Stimulated activated CD4-positive, alpha-beta T cell treated with anti-CD3 and anti-CD28 coated beads, Interleukin-2, amount 100 ng/mL, for 48 hours (primary cell): ENCODE results near the gene VPS50.
A peak's percentile ranks its signal among the peaks of the same experiment; 100 is the strongest.

ENCODE experiments used
- DNase-seq, 2 donors: peaks; one replicate each; pipeline ENCODE4 v3.0.0-alpha.2; 2020

Gene VPS50, protein sequence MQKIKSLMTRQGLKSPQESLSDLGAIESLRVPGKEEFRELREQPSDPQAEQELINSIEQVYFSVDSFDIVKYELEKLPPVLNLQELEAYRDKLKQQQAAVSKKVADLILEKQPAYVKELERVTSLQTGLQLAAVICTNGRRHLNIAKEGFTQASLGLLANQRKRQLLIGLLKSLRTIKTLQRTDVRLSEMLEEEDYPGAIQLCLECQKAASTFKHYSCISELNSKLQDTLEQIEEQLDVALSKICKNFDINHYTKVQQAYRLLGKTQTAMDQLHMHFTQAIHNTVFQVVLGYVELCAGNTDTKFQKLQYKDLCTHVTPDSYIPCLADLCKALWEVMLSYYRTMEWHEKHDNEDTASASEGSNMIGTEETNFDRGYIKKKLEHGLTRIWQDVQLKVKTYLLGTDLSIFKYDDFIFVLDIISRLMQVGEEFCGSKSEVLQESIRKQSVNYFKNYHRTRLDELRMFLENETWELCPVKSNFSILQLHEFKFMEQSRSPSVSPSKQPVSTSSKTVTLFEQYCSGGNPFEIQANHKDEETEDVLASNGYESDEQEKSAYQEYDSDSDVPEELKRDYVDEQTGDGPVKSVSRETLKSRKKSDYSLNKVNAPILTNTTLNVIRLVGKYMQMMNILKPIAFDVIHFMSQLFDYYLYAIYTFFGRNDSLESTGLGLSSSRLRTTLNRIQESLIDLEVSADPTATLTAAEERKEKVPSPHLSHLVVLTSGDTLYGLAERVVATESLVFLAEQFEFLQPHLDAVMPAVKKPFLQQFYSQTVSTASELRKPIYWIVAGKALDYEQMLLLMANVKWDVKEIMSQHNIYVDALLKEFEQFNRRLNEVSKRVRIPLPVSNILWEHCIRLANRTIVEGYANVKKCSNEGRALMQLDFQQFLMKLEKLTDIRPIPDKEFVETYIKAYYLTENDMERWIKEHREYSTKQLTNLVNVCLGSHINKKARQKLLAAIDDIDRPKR

DNA sequence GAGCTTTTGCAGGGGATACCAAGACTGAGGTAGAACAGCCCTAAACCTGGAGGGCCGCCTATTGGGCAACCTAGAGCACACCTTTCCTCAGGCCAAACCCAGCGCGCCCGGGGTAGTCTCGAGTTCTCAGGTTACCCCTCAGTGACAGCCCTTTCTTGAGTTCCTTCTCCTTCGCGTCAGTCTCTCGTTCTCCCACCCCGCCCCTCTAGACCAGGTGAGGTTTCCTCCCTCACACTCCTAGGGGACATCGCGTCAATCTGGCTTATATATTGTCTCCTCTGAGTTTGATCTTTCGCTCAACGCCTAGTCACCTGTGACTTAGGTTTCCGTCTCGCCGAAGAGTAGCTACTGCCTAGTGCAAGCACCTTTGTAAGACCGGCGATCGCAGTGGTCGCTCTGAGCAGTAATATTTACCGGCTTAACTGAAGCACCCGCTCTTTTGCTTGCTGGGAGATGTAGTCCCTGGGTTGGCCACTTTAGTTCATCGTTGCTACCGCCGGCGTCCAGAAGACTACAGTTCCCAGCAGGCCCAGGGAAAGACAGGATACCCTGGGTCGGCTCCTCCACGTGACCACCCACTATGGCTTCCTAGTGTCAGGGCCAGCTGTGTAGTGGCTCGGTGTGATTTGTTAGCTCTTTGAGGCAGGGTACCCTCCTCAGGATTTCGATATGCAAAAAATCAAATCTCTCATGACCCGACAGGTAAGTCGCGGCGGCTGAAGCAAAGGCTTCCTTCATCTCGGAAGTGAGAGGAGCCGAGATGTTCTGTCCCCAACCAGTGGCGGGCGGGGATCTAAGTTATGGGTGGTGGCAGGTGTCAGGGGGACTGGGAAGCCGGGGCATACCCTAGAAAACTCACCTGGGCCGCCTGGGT, at the start of gene VPS50:
Gene VPS50, plus strand, starts transcription at position 568 of the 874 bp plus-strand sequence. Its CDS starts 102 bp downstream, at position 670.
- peak; percentile 77 to 78 for DNase-seq

DNA sequence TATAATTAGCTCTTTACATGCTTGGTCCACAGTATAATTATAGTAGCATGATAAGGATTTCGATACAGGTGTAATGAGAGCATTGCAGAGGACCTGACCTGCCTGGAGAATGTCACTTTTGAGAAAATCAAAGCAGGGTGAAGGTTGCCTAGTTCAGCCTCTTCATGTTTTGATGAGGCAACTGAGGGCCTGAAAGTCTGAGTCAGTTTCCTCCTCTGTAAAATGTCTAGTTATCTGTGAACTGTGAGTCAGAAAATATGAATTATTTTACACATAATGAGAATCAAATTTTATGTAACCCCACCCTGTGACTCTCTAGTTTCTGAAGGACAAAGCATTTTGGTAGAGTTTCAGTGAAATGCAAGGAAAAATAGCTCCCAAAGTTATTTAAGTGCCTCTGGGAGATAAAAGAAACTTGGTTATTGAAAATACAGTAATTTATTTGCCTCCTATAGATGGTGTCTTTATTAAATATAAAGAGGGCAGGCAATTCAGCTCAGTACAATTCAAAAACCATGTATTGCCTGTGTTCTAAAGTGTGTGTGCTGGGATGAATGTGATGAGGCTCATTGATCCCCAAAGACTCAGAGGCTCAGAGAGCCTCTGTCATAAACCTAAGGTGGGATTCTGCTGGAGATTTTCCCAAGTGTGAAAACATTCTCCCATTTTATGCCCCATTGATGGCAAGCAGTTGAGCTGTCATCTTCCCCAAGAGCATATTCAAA, 46.7 kb upstream of the VPS50 start:
- DNase-seq = no peak

DNA sequence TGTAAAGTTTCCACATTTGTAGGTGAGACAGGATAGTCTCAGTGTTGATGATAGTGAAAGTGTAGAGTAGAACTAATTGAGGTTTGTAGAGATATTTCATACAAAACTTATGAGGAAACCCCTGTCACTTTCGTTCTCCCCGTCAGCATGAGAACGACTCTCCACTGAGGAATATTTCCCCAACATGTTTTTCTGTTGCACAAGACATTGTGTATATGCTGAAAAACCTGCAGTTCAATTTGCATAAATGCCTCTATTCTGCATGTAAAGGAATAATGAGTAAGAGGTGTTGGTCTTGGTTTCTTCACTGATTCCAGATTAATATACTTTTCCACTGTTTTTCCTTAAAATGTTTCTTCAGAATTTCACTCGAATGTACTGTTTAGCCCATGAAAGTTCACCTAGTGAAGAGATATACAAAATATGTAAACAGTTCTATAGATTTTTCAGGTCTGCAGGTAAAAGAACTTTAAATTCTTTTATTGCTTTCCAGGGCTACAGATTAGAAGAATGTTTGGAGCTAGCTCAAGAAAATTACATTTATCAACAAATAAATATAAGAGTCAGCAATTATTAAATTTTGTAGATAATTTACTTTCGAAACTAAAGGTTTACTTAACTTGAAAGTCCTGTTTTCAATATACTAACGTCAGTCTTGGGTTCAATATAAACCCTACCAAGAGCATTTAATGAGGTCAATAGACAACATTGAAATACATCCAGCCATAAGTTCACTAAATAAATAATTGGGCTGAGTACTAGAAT, 43.1 kb upstream of the VPS50 start:
- no peak for DNase-seq

DNA sequence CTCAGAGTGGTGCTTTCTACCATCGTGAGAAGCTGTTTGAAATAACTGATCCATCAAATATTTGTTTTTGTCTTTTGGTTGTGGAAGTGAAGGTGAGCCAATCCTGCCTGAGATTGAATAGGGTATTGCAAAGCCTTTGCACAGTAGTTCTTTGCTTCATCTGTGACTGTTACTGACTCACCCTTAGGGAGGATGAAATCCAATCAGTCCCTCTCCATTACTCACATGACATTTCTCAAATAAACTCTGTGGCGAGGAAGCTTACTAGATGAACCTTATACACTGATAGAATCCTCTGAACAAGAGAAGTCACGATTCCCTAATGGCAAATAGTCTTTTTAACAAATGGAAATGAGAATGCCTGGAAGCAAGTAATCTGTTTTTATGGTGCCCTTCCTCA, 37.8 kb upstream of the VPS50 start:
- no peak for DNase-seq

DNA sequence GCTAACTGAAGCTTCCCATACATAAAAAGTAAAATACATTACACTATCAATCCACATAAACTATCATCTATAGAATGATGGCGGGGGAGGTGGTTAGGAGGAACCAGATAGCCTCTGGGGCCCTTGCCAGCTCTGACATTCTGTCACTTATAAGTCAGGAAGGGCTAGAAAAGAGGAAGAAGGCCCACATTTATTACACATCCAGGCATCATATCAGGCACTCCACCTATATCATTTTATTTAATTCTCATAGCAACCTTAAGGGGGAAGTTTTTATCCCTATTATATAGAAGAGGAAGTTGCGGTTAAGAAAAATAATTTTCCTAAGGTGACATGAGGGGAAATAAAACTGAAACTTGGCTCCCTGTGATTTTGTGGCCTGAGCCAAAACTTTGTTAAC, 35.8 kb upstream of the VPS50 start:
- DNase-seq = no peak

DNA sequence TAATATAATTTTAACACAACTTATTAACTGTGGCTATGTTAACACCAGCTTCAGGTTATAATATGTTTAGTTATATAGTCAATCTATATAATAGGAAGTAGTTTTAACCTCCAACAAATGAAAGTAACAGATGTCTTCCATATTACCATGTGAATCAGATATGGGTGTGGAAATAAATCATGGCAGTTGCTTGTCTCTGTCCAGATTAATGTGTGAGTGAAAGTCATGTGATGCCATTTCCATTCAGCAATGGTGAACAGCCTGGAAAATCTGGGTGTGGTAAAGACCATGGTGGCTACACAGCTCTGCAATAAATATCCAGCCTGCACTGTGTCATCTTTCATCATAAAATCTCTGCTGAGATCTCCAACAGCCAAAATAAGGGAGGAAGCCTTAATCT, 33.7 kb upstream of the VPS50 start:
- no peak for DNase-seq

DNA sequence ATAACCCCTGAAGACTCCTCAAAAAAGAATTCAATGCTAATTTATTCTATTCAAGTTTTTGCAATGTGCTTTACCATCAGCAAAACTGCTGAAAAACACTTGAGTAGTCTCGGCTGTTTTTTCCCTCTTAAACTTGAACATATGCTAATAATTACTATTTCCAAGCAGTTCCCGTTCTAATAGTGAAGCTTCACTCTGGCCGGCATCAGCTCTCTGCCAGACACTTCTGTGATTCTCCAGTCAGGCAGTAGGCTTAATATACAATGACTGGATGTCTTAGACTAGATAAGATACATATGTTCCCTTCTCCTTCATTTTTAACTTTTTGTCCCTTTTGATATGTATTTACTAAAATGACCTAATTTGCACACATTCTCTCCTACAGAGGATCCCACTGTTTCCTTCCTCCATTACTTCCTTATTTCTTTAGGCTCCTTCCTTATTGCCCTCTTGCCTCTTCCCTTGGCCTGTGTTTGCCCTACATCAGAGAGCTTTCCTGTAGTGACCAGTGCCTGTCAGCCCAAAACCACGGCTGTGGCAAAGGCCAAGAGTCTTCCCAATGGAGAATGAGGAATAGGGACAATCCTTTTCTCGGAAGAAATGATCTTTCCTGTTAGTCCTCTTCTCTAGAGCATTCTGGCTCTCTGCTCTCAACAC, 29.4 kb upstream of the VPS50 start:
- no peak for DNase-seq

DNA sequence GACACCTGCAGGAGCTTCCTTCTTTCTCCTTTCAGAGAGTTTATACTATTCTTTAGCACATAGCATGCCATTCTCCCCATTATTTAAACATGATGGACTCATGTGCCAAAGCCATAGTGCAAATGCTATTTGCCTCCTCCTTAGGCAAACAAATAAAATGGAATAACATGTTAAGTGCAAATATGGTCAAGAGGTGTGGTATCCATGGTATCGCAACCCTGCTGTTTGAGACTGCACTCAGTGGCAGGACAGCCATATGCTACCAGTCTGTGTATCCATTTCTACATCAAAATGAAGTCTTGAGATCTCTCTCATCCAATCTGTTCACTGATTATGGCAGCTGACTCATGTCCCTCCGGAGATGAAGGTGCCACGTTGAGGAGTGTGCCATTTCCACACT, 28.7 kb upstream of the VPS50 start:
- no peak for DNase-seq

DNA sequence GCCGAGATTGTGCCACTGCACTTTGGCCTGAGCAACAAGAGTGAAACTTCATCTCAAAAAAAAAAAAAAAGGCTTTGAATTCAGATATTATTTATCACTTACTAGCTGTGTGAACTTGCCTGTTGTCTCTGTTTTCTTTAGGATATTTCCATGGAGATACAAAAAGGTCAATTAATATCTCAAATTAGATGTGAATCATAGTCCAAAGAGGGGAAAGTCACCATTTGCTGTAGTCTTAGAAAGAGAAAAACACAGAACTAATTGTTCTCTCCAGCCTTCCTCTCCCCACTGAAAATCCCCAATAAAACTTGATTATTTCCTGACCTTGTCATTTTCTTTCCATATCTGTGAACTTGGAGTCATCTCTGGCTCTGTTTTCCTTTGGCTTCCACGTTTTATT, 27.1 kb upstream of the VPS50 start:
- no peak for DNase-seq

DNA sequence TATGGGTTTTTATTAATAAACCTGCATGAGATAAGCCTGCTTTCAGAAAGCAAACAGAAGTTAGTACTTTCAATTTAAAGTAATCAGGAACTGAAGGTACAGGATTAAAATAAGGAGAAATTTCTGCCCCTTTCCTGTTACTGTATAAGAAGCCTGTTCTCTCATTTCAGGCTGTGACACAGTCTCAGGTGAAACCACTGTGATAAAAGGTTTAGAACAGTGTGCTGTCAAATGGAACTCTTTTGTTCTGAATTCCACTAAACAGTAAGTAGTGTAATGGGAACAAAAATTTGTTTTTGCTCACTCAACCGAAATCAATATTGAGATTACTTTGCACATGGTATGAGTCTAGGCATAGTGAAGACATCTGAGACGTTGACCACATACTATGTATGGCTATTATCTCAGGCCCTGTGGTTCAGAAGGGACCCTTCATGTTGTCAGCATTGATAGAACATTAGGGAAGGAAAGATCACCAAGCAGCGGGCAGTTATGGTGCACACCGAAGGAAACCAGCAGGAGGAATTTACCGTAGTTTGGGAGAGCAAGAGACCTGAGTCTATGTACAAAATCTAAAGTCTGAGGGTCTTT, 20.8 kb upstream of the VPS50 start:
- DNase-seq = no peak

DNA sequence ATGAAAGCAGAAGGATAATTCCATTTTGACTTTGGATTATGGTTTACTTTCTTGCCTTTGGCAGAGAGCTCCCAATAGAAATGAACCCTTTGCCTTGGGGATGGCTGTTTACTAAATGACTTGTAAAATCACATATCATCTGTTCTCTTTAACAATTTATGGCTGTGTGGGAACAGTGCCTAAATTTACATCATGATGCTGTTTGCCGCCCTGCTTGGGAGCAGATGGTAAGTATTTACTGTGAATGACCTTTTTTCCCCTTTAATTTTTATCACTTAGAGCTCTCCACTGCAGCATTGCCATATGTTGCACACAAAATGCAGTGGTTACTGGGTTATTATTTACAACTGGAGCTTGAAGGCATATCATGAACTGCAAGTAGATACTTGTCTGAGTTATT, 19.3 kb upstream of the VPS50 start:
- DNase-seq = no peak

DNA sequence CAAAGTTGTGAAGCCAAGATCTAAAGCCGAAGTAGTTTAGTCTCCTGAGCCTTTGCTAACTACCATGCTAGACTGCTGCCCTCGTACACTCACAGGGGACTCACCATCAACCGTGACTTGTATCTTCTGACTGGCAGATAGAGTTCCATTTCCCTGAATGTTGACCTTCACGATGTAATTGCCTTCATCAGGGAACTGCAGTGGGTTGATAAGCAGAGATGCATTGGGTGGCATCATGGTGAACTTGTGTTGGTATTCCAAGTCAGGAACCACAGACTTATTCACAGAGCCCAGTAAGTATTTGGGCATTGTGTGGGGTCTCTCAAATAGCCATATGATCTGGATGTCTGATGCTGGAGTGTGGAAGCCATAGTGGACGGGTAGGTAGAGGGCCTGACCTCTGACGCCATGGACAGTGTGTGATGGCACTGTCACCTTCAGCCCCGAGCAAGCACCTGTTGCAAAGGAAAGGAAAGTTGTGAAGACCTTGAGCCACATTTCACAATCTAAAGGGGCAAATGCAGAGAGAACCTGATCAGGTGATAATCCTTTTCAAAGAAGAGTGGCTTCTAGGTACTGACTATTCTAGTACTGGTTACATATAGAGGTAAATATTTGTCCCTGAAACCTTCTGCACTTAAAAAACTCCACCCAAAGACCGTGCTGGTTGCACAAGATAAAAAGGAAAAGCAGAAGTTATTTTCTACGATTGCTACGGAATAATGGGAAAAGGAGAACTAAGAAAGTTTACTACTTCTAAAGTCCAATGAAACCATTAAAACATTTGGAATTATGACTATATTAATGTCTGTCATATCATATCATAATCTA, 13.0 kb upstream of the VPS50 start:
- no peak for DNase-seq

DNA sequence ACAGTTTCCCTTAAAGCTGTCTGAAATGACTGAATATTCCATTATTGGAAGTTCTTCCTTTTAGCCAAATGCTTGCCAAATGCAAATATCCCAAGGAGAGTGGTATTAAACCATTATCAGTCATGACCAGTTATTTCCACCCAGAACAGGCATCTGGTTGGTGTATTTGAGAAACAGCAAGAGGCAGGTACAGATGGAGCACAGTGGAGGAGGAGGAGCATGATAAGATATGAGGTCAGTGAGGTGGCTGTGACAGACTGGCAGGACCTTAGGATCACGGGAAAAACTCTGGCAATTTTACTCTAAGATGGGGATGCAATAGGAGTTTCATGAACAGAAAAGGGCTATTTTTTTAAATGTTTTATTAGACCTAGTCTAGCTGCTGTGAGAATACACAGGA, 12.3 kb upstream of the VPS50 start:
- no peak for DNase-seq

DNA sequence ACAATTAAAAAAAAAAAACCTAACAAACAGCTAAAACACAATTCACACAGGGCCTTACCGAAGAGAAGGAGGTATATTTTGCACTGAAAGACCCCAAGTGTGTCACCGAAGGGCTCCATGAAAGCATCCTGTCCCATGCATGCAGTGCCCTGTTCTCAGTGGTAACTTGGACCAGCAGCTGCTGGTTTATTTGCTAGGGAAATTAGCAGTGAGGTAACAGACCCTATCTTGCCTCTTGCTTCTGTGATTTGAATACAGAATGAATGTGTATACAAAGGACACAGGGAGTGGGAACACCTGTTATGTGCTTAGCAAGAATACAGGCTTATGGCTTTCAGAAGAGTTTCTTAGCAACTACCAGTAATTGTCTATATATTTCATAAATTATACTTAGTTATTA, 5.9 kb upstream of the VPS50 start, which contains the start of gene HEPACAM2:
Gene HEPACAM2, minus strand, starts transcription at position 160 of the 400 bp plus-strand sequence.
- no peak for DNase-seq

DNA sequence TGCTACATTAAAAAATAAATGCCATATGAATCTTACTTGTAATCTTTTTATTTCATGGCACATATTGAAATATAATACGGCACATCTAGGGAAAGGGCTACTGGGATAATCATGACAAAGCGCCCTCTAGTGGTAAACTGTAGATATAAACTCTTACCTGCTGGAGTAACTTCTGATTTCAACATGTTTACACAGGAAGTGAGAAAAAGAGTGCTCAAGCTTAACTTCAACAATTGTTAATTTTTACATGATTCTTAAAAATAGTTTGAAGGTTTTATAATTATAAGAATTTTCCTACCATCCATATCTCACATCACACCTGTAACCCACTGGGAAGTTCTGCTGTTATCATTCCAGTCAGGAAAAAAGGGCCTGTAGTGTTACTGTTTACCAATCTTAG, 3.9 kb upstream of the VPS50 start:
- peak in 1 of 2 donors; percentile 3 for DNase-seq

DNA sequence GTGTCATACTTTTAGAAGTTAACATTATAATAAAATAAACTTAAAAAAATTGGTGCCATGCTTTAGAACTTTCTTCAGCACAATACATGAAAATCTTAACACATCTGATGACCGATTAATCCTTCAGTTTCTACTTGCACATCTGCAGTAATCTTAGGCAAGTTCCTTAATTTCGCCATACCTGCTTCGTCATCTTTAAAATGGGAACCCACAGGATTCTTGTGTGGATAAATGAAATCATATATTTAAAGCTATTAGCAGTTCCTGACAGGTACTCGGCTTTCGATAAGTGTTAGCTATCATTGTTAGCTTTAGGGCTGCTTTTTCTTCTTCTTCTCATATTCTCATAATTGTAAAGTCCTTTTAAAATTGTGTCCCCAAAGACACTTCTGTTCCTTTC, 907 bp upstream of the VPS50 start:
- DNase-seq = no peak

DNA sequence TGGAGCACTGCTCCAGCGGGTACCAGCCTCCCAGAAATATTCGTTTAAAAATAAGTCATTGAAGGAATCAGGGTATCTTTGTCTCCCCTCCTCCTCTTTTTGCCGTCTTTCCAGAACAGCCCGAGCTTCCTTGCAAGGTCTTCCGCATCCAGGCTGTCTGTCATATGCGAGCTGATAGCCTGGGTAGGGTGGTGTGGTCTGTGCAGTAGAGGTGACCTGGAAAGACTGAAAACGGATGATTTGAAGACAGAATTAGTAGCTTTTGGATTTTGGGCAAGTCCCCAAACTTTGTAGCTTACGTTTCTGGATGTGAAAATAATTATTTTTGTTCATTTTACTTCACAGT, 480 bp downstream of the VPS50 start:
- DNase-seq = no peak

DNA sequence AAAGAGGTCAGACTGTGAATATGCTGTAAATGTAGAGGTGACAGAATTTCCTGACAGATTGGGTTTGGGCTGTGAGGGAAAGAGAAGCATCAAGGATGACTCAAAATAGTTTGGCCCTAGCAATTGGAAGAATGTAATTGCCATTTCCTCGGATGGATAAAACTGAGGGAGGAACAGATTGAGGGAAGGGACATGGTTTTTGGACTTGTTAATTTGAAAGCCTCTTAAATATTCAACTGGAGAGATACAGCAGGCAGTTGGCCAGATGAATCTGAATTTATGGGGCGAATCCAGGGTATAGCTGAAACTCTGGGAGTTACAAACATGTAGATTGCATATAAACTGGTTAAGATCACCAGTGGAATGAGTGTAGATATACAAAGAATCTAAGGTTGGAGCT, 3.4 kb downstream of the VPS50 start:
- DNase-seq = no peak

DNA sequence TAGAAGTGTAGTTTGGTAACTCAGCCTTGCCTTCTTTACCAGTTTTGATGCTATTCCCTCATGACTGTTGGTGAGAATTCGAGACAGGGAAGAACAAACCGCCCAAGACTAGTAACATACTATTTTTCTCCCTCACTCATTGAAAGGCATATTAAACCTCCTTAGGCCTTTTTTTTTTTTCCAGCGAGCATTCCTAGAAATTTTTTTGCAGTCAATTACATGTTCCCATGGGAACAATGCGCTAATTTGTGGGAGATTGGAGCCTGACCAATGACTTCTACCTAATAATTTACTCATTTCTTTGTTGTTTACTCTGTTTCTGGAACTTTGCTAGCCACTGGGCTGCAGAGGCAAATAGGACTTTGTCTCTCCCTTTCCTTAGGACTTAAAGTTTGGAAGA, 6.0 kb downstream of the VPS50 start:
- no peak for DNase-seq

DNA sequence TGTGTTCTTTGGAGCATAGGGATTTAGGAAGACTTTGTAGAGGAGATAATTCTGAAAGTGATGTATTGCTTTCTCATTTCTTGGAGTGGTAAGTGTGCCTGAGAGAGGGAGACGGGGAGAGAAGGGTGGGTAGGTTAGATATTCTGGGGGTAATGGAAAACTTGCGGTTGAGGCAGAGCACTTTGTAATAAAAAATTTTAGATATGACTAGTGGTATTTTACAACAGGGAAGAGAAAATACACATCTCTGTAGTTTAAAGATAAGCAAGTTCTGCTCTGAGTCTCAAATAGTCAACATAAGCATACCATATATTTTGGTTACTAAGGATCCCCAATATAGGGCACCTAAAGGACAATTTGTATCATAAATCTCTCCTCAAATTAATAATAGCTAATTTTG, 6.6 kb downstream of the VPS50 start:
- no peak for DNase-seq
